Tibial nerve (tissue), 4 donors: ENCODE results near the gene SULF2. TPM values are rescaled to one million over a fixed set of nuclear protein-coding genes. Genes with fewer than 3 reads are reported as not detected.

ENCODE experiments used
- DNase-seq, 2 donors: peaks; one replicate each; pipeline ENCODE4 v3.0.0-alpha.2; 2019; ENCODE audit warnings: low spot score in 2 of 2
- H3K27ac ChIP-seq, 4 donors: fragments of 200-600 bp; sonication (generic) in 3 of 4; one replicate each; pipeline ENCODE4 v1.5.1; 2017 to 2019; ENCODE audit warnings: mild to moderate bottlenecking in 1 of 4
- H3K27me3 ChIP-seq, 2 donors: fragments of 200-600 bp; sonication (generic) in 1 of 2; one replicate each; pipeline versions ENCODE4 v1.5.1 to v1.6.0; 2017 to 2019
- H3K36me3 ChIP-seq, 3 donors: fragments of 200-600 bp; sonication (generic); one replicate each; pipeline ENCODE4 v1.5.1; 2018 to 2019
- H3K4me1 ChIP-seq, 4 donors: fragments of 200-600 bp; sonication (generic) in 3 of 4; one replicate each; pipeline ENCODE4 v1.5.1; 2017 to 2019
- H3K4me3 ChIP-seq, 4 donors: fragments of 200-600 bp; sonication (generic) in 3 of 4; one replicate each; pipeline ENCODE4 v1.5.1; 2017 to 2019; ENCODE audit warnings: mild to moderate bottlenecking in 1 of 4, moderate library complexity in 1 of 4
- H3K9me3 ChIP-seq, 4 donors: fragments of 200-600 bp; sonication (generic) in 3 of 4; one replicate each; pipeline ENCODE4 v1.5.1; 2017 to 2019
- CTCF ChIP-seq, 5 experiments: fragments of 200-600 bp in 3 of 5; fragments of 450-650 bp in 2 of 5; sonication (generic) in 3 of 5; IDR thresholded peaks; one replicate each; pipeline ENCODE4 v1.5.1; 2016 to 2019; ENCODE audit warnings: antibody characterized with exemption in 5 of 5, mild to moderate bottlenecking in 3 of 5, moderate library complexity in 2 of 5
- EP300 ChIP-seq, 2 donors: sonication (generic); formaldehyde crosslinking; IDR thresholded peaks; one replicate each; pipeline ENCODE4 v1.6.1; 2017; ENCODE audit warnings: antibody characterized with exemption in 2 of 2, mild to moderate bottlenecking in 1 of 2
- POLR2A ChIP-seq, 2 donors: fragments of 450-650 bp; IDR thresholded peaks; one replicate each; pipeline ENCODE4 v1.6.1; 2017; ENCODE audit warnings: antibody characterized with exemption in 2 of 2, mild to moderate bottlenecking in 2 of 2, moderate library complexity in 2 of 2
- WGBS, 2 donors: methylation state at CpG; one replicate each; pipeline ENCODE4 v1.1.5; 2018; 5-methylcytosine and 5-hydroxymethylcytosine counted together
- total RNA-seq, 4 donors: library from RNA; depleted of rRNA; stranded (reverse); fragments of >200 nt; gene quantifications; one replicate each; pipeline ENCODE4 v1.1.0, GENCODE V29; 2016

The SULF2 gene
- total RNA-seq, 4 donors from 2014 or later, result 40.9 to 75.3 (median 59.8) TPM

GRCh38 chr20:47801759-47802158 lies 16.5 kb upstream of the SULF2 start:
- TF ChIP-seq POLR2A (IDR thresholded peaks at IDR 0.05), result no peak
- no peak for TF ChIP-seq EP300 (IDR thresholded peaks at IDR 0.05)
- no peak for TF ChIP-seq CTCF (IDR thresholded peaks at IDR 0.05)
- Histone ChIP-seq H3K9me3 (no peaks in the 10 kb centered on the region), H3K36me3 (no peaks in the 10 kb centered on the region), H3K27ac (no peak overlapping the region), H3K27me3 (peaks cover 0 to 8% of the 10 kb centered on the region in 2 donors), H3K4me1 (no peaks in the 10 kb centered on the region), H3K4me3 (no peak overlapping the region)
- no peak for DNase-seq
- WGBS, 2 donors, result 80 to 83% methylated on average over 14 to 15 of the region's 15 CpGs

GRCh38 chr20:47801079-47801478 lies 15.8 kb upstream of the SULF2 start:
- WGBS, 2 donors, result 94 to 95% methylated on average over 5 of the region's 5 CpGs
- TF ChIP-seq POLR2A (IDR thresholded peaks at IDR 0.05) (no peak), CTCF (IDR thresholded peaks at IDR 0.05) (no peak), EP300 (IDR thresholded peaks at IDR 0.05) (no peak)
- H3K9me3 ChIP-seq, result no peaks in the 10 kb centered on the region
- DNase-seq, result no peak
- H3K36me3 ChIP-seq, result no peaks in the 10 kb centered on the region
- no peaks in the 10 kb centered on the region for H3K4me1 ChIP-seq
- H3K4me3 ChIP-seq, result no peak overlapping the region
- peaks cover 0 to 4% of the 10 kb centered on the region in 2 donors for H3K27me3 ChIP-seq
- no peak overlapping the region for H3K27ac ChIP-seq

- H3K4me1 ChIP-seq, result no peaks in the 10 kb centered on the region
- no peaks in the 10 kb centered on the region for H3K36me3 ChIP-seq
- no peak overlapping the region for H3K4me3 ChIP-seq
- 48 to 53% methylated on average over 11 of the region's 11 CpGs for WGBS, 2 donors
- no peaks in the 10 kb centered on the region for H3K9me3 ChIP-seq
- no peak for DNase-seq
- TF ChIP-seq POLR2A (IDR thresholded peaks at IDR 0.05), result no peak
- TF ChIP-seq CTCF (IDR thresholded peaks at IDR 0.05), result no peak
- no peak for TF ChIP-seq EP300 (IDR thresholded peaks at IDR 0.05)
- H3K27ac ChIP-seq, result no peak overlapping the region
- no peaks in the 10 kb centered on the region for H3K27me3 ChIP-seq
These were observed 15.3 kb upstream of the SULF2 start for GRCh38 chr20:47800623-47801022.

GRCh38 chr20:47799116-47799715 lies 13.9 kb upstream of the SULF2 start:
- Histone ChIP-seq H3K36me3 (no peaks in the 10 kb centered on the region), H3K27me3 (no peaks in the 10 kb centered on the region), H3K4me1 (no peaks in the 10 kb centered on the region), H3K27ac (no peak overlapping the region), H3K9me3 (no peaks in the 10 kb centered on the region), H3K4me3 (no peak overlapping the region)
- WGBS, 2 donors, result 67 to 81% methylated on average over 6 of the region's 6 CpGs
- TF ChIP-seq EP300 (IDR thresholded peaks at IDR 0.05), result no peak
- TF ChIP-seq CTCF (IDR thresholded peaks at IDR 0.05), result no peak
- no peak for TF ChIP-seq POLR2A (IDR thresholded peaks at IDR 0.05)
- no peak for DNase-seq

- H3K9me3 ChIP-seq, result no peaks in the 10 kb centered on the region
- peaks cover 0 to 10% (median 0%) of the 10 kb centered on the region in 4 donors for H3K4me1 ChIP-seq
- WGBS, 2 donors, result 81 to 84% methylated on average over 9 of the region's 9 CpGs
- TF ChIP-seq POLR2A (IDR thresholded peaks at IDR 0.05), result no peak
- no peak for TF ChIP-seq EP300 (IDR thresholded peaks at IDR 0.05)
- no peak for TF ChIP-seq CTCF (IDR thresholded peaks at IDR 0.05)
- H3K27me3 ChIP-seq, result no peaks in the 10 kb centered on the region
- H3K36me3 ChIP-seq, result no peaks in the 10 kb centered on the region
- H3K27ac ChIP-seq, result no peak overlapping the region
- DNase-seq, result no peak
- H3K4me3 ChIP-seq, result no peak overlapping the region
These were observed 11.7 kb upstream of the SULF2 start for GRCh38 chr20:47796971-47797370.
